Activated CD4-positive, alpha-beta T cell treated with anti-CD3 and anti-CD28 coated beads for 24 hours (primary cell): ENCODE results near the gene SLC12A7.

Experiments used
- DNase-seq, 2 donors: peaks; one replicate each; pipeline ENCODE4 v3.0.0-alpha.2; 2020; ENCODE audit warnings: low read depth in 2 of 2

SLC12A7 gene

GRCh38 chr5:1125030-1125357 lies 13.1 kb upstream of the SLC12A7 start:
- no peak for DNase-seq

- no peak for DNase-seq
Observed at GRCh38 chr5:1124205-1125029, 12.6 kb upstream of the SLC12A7 start.

GRCh38 chr5:1123418-1124147 lies 11.7 kb upstream of the SLC12A7 start:
- DNase-seq, result no peak

GRCh38 chr5:1122511-1123294 lies 10.8 kb upstream of the SLC12A7 start:
- DNase-seq, result no peak

GRCh38 chr5:1121891-1122290 lies 10.0 kb upstream of the SLC12A7 start:
- no peak for DNase-seq

- DNase-seq, result no peak
Observed at GRCh38 chr5:1121044-1121443, 9.2 kb upstream of the SLC12A7 start.

GRCh38 chr5:1120236-1120999 lies 8.6 kb upstream of the SLC12A7 start:
- DNase-seq, result no peak

GRCh38 chr5:1119312-1119831 lies 7.5 kb upstream of the SLC12A7 start:
- DNase-seq, result no peak

- no peak for DNase-seq
Observed at GRCh38 chr5:1118738-1119137, 6.9 kb upstream of the SLC12A7 start.

- DNase-seq, result no peak
Observed at GRCh38 chr5:1118231-1118698, 6.4 kb upstream of the SLC12A7 start.

GRCh38 chr5:1116977-1117376 lies 5.1 kb upstream of the SLC12A7 start:
- no peak for DNase-seq

- no peak for DNase-seq
Observed at GRCh38 chr5:1116109-1116740, 4.4 kb upstream of the SLC12A7 start.

- DNase-seq, result no peak
Observed at GRCh38 chr5:1115123-1115815, 3.4 kb upstream of the SLC12A7 start.

GRCh38 chr5:1113805-1114586 lies 2.1 kb upstream of the SLC12A7 start:
- no peak for DNase-seq

- no peak for DNase-seq
Observed at GRCh38 chr5:1113332-1113690, 1.4 kb upstream of the SLC12A7 start.

- DNase-seq, result no peak
Observed at GRCh38 chr5:1112596-1113331, 901 bp upstream of the SLC12A7 start.

- DNase-seq, result no peak
Observed at GRCh38 chr5:1111241-1111726, 579 bp downstream of the SLC12A7 start.

- no peak for DNase-seq
Observed at GRCh38 chr5:1110307-1111240, 1.3 kb downstream of the SLC12A7 start.
